PC-9 (cell line): ENCODE results near the gene HAND1. TPM values are rescaled to one million over a fixed set of nuclear protein-coding genes. Genes with fewer than 3 reads are reported as not detected.

ENCODE experiments used
- BruUV-seq: library from RNA; stranded (reverse); fragments of 400-500 nt; replicated peaks from 2 replicates; lab custom pipeline; 2021; lab: Mats Ljungman, UMichigan
- CTCF ChIA-PET: fragments of 300-600 bp; sonication (Branson Sonifier 250); formaldehyde crosslinking; loops from one replicate; lab custom pipeline; 2022; ENCODE audit warnings: antibody characterized with exemption; lab: Charles Lee
- POLR2A ChIA-PET: fragments of 300-600 bp; sonication (Branson Sonifier 250); formaldehyde crosslinking; loops from one replicate; lab custom pipeline; 2022; ENCODE audit warnings: antibody characterized with exemption; ENCODE audit not compliant: unreplicated experiment; lab: Charles Lee
- DNase-seq, 2 experiments: peaks; one replicate each; pipeline versions ENCODE4 v3.0.0 to v3.0.0-alpha.2; 2015 to 2022; ENCODE audit warnings: mixed read lengths in 1 of 2
- H2AFZ ChIP-seq: fragments of 200-600 bp; sonication (generic); 2 replicates; pipeline ENCODE4 v1.8.1; 2017; ENCODE audit warnings: antibody characterized with exemption
- H3F3A ChIP-seq: fragments of 200-600 bp; sonication (generic); 2 replicates; pipeline ENCODE4 v1.8.1; 2017; ENCODE audit warnings: antibody characterized with exemption, mild to moderate bottlenecking, low read depth; ENCODE audit not compliant: insufficient read depth
- H3K27ac ChIP-seq: fragments of 200-600 bp; sonication (generic); 2 replicates; pipeline ENCODE4 v1.6.1; 2016; ENCODE audit warnings: mixed run types
- H3K27me3 ChIP-seq: fragments of 200-600 bp; sonication (generic); 2 replicates; pipeline ENCODE4 v1.6.1; 2016; ENCODE audit warnings: low read depth, mixed run types; ENCODE audit not compliant: insufficient read depth
- H3K36me3 ChIP-seq: fragments of 200-600 bp; sonication (generic); 2 replicates; pipeline ENCODE4 v1.6.1; 2016; ENCODE audit warnings: low read depth, mixed run types
- H3K4me1 ChIP-seq: fragments of 200-600 bp; sonication (generic); replicated peaks from 2 replicates; pipeline ENCODE4 v1.6.1; 2016; ENCODE audit warnings: mixed run types; ENCODE audit not compliant: insufficient read depth
- H3K4me2 ChIP-seq: fragments of 200-600 bp; sonication (generic); 2 replicates; pipeline ENCODE4 v1.6.1; 2017; ENCODE audit warnings: mixed run types
- H3K4me3 ChIP-seq: fragments of 200-600 bp; sonication (generic); 2 replicates; pipeline ENCODE4 v1.6.1; 2016; ENCODE audit warnings: mixed run types
- H3K79me2 ChIP-seq: fragments of 200-600 bp; sonication (generic); 2 replicates; pipeline ENCODE4 v1.6.1; 2017; ENCODE audit warnings: low read depth, mixed run types
- H3K9me2 ChIP-seq: fragments of 200-600 bp; sonication (generic); 2 replicates; pipeline ENCODE4 v1.8.1; 2017; ENCODE audit warnings: mild to moderate bottlenecking; ENCODE audit not compliant: insufficient read depth
- H3K9me3 ChIP-seq: fragments of 200-600 bp; sonication (generic); 2 replicates; pipeline ENCODE4 v1.8.1; 2016; ENCODE audit warnings: low read depth; ENCODE audit not compliant: insufficient read depth
- H4K20me1 ChIP-seq: fragments of 200-600 bp; sonication (generic); 2 replicates; pipeline ENCODE4 v1.8.1; 2017; ENCODE audit not compliant: insufficient read depth
- CTCF ChIP-seq: fragments of 200-600 bp; sonication (generic); conservative IDR thresholded peaks from 2 replicates; pipeline ENCODE4 v1.6.1; 2017; ENCODE audit warnings: mixed run types, antibody characterized with exemption, mild to moderate bottlenecking, moderate library complexity
- EZH2 ChIP-seq: fragments of 200-600 bp; sonication (generic); IDR thresholded peaks from 2 replicates; pipeline ENCODE4 v1.8.0; 2017; ENCODE audit warnings: antibody characterized with exemption, low read depth
- intact Hi-C: fragments of 100-400 bp; cut with micrococcal nuclease; formaldehyde crosslinking; loops from one replicate; pipeline ENCODE4 v1.10.0; 2022; ENCODE audit not compliant: unreplicated experiment
- total RNA-seq: library from RNA; stranded (reverse); gene quantifications from 2 replicates; pipeline ENCODE4 v1.2.3, GENCODE V29; 2021

Gene HAND1
- total RNA-seq, 1 experiment from 2014 or later = not detected

GRCh38 chr5:154505567-154505966 lies 27.5 kb upstream of the HAND1 start:
- no peaks in the 10 kb centered on the region for H4K20me1 ChIP-seq
- no peaks in the 10 kb centered on the region for H3K9me3 ChIP-seq
- no peaks in the 10 kb centered on the region for H3K9me2 ChIP-seq
- no peak overlapping the region for H2AFZ ChIP-seq
- no peaks in the 10 kb centered on the region for H3K36me3 ChIP-seq
- H3K27me3 ChIP-seq = no peaks in the 10 kb centered on the region
- H3F3A ChIP-seq = no peaks in the 10 kb centered on the region
- no peaks in the 10 kb centered on the region for H3K79me2 ChIP-seq
- intact Hi-C loops = no loop called here
- no peak overlapping the region for H3K4me2 ChIP-seq
- H3K4me3 ChIP-seq = no peak overlapping the region
- TF ChIP-seq EZH2 (no peak), CTCF (no peak)
- ChIA-PET POLR2A (no interaction called here), CTCF (no interaction called here)
- no peak overlapping the region for H3K27ac ChIP-seq
- no TSS peak for BruUV-seq
- H3K4me1 ChIP-seq = no peaks in the 10 kb centered on the region
- no peak for DNase-seq

GRCh38 chr5:154503698-154504039 lies 25.6 kb upstream of the HAND1 start:
- Histone ChIP-seq H3K4me2 (no peak overlapping the region), H2AFZ (no peak overlapping the region), H4K20me1 (no peaks in the 10 kb centered on the region), H3K36me3 (no peaks in the 10 kb centered on the region), H3K79me2 (no peaks in the 10 kb centered on the region), H3F3A (no peaks in the 10 kb centered on the region), H3K4me3 (no peak overlapping the region), H3K9me3 (no peaks in the 10 kb centered on the region), H3K27ac (no peak overlapping the region), H3K27me3 (no peaks in the 10 kb centered on the region), H3K9me2 (no peaks in the 10 kb centered on the region), H3K4me1 (no peaks in the 10 kb centered on the region)
- ChIA-PET POLR2A (no interaction called here), CTCF (no interaction called here)
- no TSS peak for BruUV-seq
- no peak for DNase-seq
- TF ChIP-seq EZH2 (no peak), CTCF (no peak)
- intact Hi-C loops = no loop called here

GRCh38 chr5:154502180-154502579 lies 24.2 kb upstream of the HAND1 start:
- Histone ChIP-seq H3K27ac (no peak overlapping the region), H4K20me1 (no peaks in the 10 kb centered on the region), H3K9me3 (no peaks in the 10 kb centered on the region), H3K79me2 (no peaks in the 10 kb centered on the region), H3F3A (no peaks in the 10 kb centered on the region), H3K9me2 (no peaks in the 10 kb centered on the region), H3K36me3 (no peaks in the 10 kb centered on the region), H3K27me3 (no peaks in the 10 kb centered on the region), H2AFZ (no peak overlapping the region), H3K4me3 (no peak overlapping the region), H3K4me2 (no peak overlapping the region), H3K4me1 (no peaks in the 10 kb centered on the region)
- BruUV-seq = no TSS peak
- POLR2A ChIA-PET = no interaction called here
- no peak for TF ChIP-seq CTCF
- TF ChIP-seq EZH2 = no peak
- DNase-seq = no peak
- intact Hi-C loops = no loop called here
- CTCF ChIA-PET = no interaction called here
